H7 (cell line): Measurements from ENCODE around the gene DCTN2. TPM values are rescaled to one million over a fixed set of nuclear protein-coding genes. Genes with fewer than 3 reads are reported as not detected.
"Not testable (repeated sequence)": the region's sequence is repeated elsewhere in the genome, so short reads cannot be mapped to it uniquely, and the experiment has no call there.

ENCODE experiments used
- DNase-seq: peaks from one replicate; pipeline ENCODE4 v3.0.0; 2012
- H3K27me3 ChIP-seq: 2 replicates; pipeline ENCODE4 v1.6.0; 2011; ENCODE audit warnings: mild to moderate bottlenecking, low read length; ENCODE audit not compliant: control insufficient read depth, insufficient read depth
- H3K36me3 ChIP-seq: replicated peaks from 2 replicates; pipeline ENCODE4 v1.5.1; 2011; ENCODE audit warnings: low read length; ENCODE audit not compliant: control insufficient read depth, insufficient read depth
- H3K4me3 ChIP-seq: 2 replicates; pipeline ENCODE4 v1.5.1; 2011; ENCODE audit warnings: low read depth, mild to moderate bottlenecking, control low read depth, low read length, moderate library complexity; ENCODE audit not compliant: insufficient read depth
- total RNA-seq: library from RNA; depleted of rRNA; stranded (reverse); fragments of >200 nt; shearing (Covaris generic); gene quantifications from 2 replicates; pipeline ENCODE4 v1.2.3, GENCODE V29; 2014

Gene DCTN2
- total RNA-seq, 1 experiment from 2014 or later: 98.2 TPM

DNA sequence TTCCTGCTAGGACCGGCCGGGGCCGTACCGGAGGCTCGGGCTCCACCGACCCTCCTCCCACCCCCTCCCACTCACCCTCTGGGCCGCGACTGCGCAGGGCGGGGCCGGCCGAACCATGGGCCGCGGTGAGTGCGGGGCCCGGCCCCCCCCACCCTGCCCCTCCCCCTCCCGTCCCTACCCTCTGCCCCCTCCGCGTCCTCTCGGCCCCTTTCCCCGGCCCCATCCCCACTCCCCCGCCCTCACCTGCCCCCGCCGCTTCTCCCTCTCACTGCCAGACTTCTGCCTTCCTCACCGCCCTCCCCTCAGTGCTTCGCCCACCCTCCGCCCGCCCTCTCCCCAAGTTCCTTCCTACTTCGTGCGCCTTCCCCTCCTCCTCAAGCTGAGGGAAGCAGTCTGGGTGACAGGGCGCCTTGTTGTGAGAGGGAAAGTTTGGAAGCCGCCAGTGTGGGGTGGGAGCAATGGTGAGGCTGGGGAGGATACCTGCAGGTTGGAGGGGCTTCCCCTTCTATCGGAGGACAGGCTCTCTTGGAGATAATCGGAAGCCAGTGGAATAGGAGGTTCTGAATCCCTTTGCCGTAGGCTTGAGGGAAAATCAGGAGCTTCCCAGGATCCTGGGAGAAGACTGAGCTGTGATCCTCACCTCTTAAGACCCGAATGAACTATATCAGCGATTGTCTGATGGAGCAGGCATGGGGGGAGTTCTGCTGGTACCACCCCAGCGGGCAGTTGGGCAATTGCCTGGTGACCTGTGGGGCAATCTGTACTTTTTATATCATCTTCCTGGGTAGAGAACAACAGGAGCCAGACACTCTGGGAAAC lies 23.9 kb downstream of the DCTN2 start:
- DNase-seq: peak; percentile 97
- no peaks in the 10 kb centered on the region for H3K27me3 ChIP-seq
- peaks cover 12% of the 10 kb centered on the region for H3K36me3 ChIP-seq
- H3K4me3 ChIP-seq: peak overlapping the region; percentile 66

DNA sequence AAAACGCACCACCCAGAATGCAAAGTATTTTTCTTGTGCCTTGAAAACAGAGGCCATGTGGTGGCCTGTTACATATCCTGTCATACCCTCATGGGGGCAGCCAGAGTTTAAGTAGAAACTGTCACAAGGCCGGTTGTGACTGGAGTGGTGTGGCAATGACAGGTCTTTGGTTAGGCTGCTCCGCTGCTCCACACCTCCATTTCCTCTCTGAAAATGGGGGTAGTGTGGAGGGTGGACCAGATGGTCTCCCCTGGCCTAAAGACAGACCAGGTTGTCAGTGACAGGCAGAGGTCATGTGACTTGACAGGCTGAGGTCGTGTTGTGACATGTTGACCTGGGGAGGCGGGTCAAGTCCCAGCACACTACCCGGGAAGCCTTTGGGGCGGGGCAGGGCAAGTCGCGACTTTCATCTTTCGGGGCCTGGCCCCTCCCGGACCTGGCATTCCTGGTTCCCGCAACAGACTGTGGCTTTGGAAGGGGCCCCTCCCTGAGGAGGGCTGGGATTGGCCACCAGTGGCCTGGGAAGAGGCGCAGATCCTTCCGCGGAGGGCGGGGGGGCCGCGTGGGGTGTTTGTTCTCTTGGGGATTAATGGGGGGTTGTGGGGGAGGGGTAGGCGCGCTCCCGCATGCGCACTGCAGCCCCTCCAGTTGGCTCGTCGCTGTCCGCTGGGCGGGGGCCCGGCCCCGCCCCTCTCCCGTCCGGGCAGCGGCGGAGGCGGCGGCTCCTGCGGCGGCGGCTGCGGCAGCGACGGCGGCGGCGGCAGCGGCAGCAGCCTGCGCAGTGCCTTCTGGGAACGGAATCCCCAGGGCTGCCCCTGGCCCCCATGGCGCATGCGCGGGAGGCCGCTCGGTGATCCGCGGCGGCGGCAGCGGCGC lies 24.7 kb downstream of the DCTN2 start, which contains the start of gene MBD6:
Gene MBD6 (plus strand): TSS at position 814 of the 876 bp plus-strand sequence. CDS start 1,480 bp downstream, outside the sequence.
- H3K4me3 ChIP-seq: peak within 1 kb of the TSS; percentile 66
- H3K36me3 ChIP-seq: peaks cover 15% of the 10 kb centered on the region
- peak; percentile 99 for DNase-seq
- H3K27me3 ChIP-seq: no peaks in the 10 kb centered on the region

DNA sequence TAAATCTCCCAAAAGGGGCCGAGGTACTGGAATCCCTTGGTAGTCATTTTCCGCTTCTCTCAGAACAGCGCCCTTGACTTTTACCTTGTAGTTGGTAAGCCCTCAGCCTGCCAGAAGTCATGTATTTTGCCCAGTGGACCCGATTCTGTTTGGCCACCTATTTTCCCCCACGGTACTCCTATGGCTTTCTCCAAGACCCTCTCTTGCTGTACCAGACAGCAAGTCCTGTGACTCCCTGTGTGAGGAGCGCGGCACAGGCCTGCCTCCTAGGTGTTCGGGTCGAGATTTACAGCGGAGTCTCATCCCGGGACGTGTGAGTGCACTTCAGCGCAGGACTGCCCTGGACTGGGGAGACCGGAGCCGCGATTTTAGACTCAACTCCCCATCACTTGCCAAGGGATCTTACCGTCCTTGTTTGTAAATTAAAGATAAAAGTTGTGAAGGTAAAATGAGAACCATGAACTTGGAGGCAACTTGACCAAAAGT lies 25.4 kb downstream of the DCTN2 start:
- Histone ChIP-seq H3K27me3 (no peaks in the 10 kb centered on the region), H3K36me3 (peaks cover 20% of the 10 kb centered on the region), H3K4me3 (peak overlapping the region; percentile 52; the same call in 1 of the 2 replicates)
- peak; percentile 49 for DNase-seq

DNA sequence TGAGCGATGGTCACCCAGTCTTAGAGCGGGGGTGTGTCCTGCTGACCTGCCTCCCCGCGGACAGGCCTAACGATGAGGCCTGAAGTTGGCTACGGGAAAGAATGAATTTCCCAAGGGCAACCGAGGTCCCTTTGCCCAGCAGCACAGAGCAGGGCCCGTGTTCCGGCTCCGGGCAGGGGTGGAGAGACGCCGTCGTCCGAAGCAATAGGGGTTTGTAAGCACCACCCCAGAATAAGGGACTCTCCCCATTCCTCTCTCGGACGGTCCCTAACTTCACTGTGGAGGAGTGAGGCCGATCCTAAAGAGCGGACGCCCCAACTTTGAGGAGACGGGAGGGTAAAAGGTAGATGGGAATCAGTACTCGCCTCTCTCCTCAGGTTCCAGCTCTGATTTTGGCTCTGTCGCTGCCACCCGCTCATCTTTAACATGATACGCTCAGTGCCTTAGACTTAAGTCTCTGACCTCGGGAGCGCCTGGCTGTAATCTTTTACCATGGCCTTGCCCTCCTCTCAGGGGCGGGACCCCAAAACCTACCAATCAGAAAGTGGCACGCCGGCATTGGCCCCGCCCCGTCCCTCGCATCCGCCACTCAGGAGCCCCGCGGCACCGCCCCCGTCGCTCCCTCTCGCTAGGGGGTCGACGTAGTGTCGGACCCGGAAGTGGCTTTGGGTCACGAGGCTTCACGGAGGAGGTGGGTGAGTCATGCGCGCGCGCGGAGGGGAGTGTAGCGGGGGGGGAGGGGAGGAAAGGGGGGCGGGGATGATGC lies 26.8 kb downstream of the DCTN2 start, which contains the start of gene DDIT3:
Gene DDIT3 (minus strand): TSS at position 462 of the 766 bp plus-strand sequence. CDS start 3,108 bp downstream, outside the sequence.
- Histone ChIP-seq H3K27me3 (no peaks in the 10 kb centered on the region), H3K4me3 (peak within 1 kb of the TSS; percentile 83), H3K36me3 (peaks cover 32% of the 10 kb centered on the region)
- peak; percentile 97 for DNase-seq

DNA sequence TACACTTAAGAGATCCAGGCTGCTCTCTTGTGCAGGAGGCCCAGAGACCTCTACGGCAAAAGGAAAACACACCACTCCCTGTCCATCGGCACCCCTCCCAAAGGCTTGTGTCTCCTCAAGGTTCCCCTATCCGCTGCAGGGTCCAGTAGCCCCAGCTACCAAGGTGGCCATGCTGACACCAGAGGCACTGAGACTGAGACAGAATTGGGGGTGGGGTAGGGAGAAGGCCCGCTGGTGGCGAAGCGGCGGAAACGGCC lies 27.3 kb downstream of the DCTN2 start:
- no peak for DNase-seq
- Histone ChIP-seq H3K27me3 (no peaks in the 10 kb centered on the region), H3K36me3 (peaks cover 37% of the 10 kb centered on the region), H3K4me3 (peak overlapping the region; percentile 83)

DNA sequence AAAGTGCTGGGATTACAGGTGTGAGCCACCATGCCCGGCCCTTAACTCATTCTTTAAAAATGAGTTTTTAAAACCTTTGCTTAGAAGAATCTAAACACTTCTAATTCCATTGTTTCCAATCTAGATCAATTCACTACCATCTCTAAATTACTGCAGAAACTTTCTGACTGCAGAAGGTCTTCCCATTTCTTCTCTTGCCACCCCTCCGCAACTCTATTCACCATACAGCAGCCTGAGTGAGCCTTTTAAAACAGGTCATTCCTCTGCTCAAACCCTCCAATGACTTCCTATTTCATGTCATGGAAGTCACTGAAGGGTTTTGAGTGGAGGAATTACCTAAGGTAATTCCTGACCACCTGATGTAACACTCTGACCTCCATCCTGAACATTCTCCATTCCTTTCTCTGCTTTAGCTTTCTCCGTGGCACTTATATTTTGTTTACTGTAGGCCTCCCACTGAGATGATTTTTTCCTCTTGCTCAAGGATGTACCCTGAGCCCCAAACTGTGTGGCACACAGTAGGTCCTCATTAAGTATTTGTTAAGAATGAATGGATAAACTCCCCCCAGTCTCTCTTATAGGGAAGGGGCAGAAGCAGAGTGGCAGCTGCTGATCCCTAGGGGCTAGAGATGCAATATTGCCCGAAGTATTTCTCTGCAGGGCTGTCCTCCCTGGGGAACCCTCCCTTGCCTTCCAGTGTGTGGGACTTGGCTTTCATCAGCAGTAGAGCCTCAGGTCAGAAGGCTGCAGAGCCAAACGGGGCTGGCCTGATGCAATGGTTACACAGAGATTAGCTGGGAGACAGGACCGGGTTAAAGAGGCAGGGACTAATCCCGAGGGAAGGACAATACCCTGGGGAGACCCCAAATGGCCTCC lies 27.8 kb downstream of the DCTN2 start:
- DNase-seq: peak; percentile 37

DNA sequence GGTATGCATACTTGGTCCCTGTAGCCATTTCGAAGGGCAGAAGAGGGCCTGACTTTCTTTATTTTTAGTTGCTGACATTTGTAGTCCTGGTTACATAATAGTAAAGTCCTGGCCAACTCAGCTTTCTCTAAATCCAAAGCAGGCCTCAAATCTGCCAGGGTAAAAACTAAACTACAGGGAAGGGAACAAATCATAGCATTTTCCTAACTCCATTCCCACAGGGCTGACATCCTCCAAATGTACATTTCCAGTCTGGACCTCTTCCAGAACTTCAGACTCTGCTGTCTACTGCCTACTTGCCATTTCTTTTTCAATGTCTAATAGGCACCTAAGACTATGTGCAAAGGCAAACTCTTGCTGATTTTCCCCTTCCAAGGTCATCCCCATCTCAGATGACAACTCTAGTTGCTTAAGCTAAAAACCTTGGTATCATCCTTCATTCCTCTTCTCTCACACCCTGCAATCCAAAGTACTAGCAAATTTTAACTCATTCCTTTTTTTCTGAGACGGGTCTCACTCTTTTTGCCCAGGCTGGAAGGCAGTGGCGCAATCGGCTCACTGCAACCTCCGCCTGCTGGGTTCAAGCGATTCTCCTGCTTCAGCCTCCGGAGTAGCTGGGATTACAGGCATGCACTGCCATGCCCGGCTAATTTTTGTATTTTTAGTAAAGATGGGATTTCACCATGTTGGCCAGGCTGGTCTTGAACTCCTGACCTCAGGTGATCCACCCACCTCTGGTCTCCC lies 28.6 kb downstream of the DCTN2 start:
- peaks cover 38% of the 10 kb centered on the region for H3K36me3 ChIP-seq
- no peaks in the 10 kb centered on the region for H3K27me3 ChIP-seq
- DNase-seq: no peak
- no peak overlapping the region for H3K4me3 ChIP-seq

More for the DNA sequence above, 27.8 kb downstream of the DCTN2 start:
- H3K4me3 ChIP-seq: peak overlapping the region; percentile 83
- H3K36me3 ChIP-seq: peaks cover 38% of the 10 kb centered on the region
- no peaks in the 10 kb centered on the region for H3K27me3 ChIP-seq

DNA sequence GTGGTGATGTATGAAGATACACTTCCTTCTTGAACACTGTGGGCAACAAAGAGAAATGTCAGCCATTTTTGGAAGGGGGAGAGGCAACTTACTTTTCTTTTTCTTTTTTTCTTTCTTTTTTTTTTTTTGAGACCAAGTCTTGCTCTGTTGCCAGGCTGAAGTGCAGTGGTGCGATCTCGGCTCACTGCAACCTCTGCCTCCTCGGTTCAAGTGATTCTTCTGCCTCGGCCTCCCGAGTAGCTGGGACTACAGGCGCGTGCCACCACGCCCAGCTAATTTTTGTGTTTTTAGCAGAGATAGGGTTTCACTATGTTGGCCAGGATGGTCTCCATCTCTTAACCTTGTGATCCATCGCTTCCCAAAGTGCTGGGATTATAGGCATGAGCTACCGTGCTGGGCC lies 29.3 kb downstream of the DCTN2 start:
- not testable (repeated sequence) for H3K27me3 ChIP-seq, H3K4me3 ChIP-seq, DNase-seq
- peaks cover 43% of the 10 kb centered on the region for H3K36me3 ChIP-seq

DNA sequence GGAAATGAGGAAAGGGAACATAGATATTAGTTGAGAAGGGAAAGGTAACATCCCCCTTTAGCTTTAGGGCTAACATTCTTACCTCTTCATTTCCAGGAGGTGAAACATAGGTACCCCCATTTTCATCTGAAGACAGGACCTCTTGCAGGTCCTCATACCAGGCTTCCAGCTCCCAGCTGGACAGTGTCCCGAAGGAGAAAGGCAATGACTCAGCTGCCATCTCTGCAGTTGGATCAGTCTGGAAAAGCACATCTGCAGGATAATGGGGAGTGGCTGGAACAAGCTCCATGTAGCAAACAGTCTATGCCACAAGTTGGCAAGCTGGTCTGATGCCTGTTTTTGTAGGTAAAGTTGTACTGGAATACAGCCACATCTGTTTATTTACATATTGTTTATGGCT lies 29.8 kb downstream of the DCTN2 start:
- no peak for DNase-seq
- no peaks in the 10 kb centered on the region for H3K27me3 ChIP-seq

DNA sequence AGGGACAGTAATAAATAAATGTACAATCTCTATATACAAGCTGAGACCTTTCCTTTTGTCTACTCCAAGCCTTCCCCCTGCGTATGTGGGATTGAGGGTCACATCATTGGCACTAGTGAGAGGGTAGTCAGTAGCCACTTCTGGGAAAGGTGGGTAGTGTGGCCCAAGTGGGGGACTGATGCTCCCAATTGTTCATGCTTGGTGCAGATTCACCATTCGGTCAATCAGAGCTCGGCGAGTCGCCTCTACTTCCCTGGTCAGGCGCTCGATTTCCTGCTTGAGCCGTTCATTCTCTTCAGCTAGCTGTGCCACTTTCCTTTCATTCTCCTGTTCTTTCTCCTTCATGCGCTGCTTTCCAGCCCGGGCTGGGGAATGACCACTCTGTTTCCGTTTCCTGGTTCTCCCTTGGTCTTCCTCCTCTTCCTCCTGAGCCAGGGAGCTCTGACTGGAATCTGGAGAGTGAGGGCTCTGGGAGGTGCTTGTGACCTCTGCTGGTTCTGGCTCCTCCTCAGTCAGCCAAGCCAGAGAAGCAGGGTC lies 30.3 kb downstream of the DCTN2 start:
- Histone ChIP-seq H3K4me3 (no peak overlapping the region), H3K27me3 (no peaks in the 10 kb centered on the region), H3K36me3 (peaks cover 54% of the 10 kb centered on the region)
- DNase-seq: no peak

More for the DNA sequence above, 29.8 kb downstream of the DCTN2 start:
- Histone ChIP-seq H3K4me3 (no peak overlapping the region), H3K36me3 (peaks cover 49% of the 10 kb centered on the region)

DNA sequence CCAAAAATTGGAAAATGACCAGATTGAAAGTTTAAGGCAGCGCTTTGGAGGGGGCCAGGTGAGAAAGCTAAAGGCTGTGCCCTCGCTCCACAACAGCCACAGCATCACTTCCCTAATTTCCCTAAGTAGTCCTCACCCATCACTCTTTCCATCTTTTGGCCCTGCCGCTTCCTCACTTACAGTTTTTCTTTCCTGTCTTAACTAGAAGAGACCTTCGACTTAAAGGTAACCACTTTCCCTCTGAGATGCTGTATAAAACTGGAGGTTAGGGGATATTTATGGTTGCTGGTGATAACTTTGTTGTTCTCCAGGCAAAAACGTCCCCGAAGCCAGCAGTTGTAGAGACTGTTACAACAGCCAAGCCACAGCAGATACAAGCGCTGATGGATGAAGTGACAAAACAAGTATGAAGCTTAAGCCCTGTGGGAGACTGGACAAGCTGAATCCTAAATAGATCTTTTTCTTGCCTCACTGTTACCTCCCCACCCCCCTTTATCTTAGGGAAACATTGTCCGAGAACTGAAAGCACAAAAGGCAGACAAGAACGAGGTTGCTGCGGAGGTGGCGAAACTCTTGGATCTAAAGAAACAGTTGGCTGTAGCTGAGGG lies 31.0 kb downstream of the DCTN2 start:
- Histone ChIP-seq H3K36me3 (peaks cover 60% of the 10 kb centered on the region), H3K4me3 (no peak overlapping the region), H3K27me3 (no peaks in the 10 kb centered on the region)
- no peak for DNase-seq

DNA sequence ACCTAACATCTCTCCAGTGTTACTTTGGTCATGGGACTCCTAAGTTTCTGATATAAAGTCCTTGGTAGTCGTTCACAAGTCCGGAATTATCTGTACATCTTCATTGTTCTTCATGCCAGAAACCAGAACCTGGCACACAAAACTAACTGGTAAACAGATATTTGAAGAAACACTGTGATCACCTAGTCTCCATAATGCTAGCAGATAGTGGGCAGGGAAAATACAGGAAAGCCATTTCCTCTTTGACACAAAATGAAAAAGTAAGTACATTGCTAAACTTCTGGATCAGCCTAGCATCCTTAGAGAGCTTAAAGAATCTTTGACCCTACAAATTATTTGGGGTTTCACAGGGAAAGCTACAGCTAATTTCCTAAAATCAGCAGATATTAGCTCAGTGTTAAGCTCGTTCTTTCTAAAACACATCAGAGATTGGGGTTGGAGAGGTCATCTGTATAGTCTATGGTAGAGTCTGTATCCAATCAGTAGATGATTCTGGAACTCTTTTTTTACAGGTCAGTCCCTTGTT lies 31.5 kb downstream of the DCTN2 start:
- H3K4me3 ChIP-seq: no peak overlapping the region
- H3K36me3 ChIP-seq: peaks cover 61% of the 10 kb centered on the region
- H3K27me3 ChIP-seq: no peaks in the 10 kb centered on the region
- no peak for DNase-seq
